Panc1 (cell line): ENCODE data around the gene ZNF76. TPM values are rescaled to one million over a fixed set of nuclear protein-coding genes. Genes with fewer than 3 reads are reported as not detected.

ENCODE experiments used
- ATAC-seq: fragments of 200-7000 bp; cut with Tn5 transposase; 2 replicates; pipeline ENCODE4 v1.9.1; 2020; ENCODE audit warnings: mild to moderate bottlenecking, moderate library complexity
- BruUV-seq: library from RNA; stranded (reverse); fragments of 400-500 nt; replicated peaks from 2 replicates; lab custom pipeline; 2021; lab: Mats Ljungman, UMichigan
- CTCF ChIA-PET: fragments of 300-600 bp; sonication (Branson Sonifier 250); formaldehyde crosslinking; loops from one replicate; lab custom pipeline; 2022; ENCODE audit warnings: antibody characterized with exemption; lab: Charles Lee
- POLR2A ChIA-PET: fragments of 300-600 bp; sonication (Branson Sonifier 250); formaldehyde crosslinking; loops from one replicate; lab custom pipeline; 2022; ENCODE audit warnings: antibody characterized with exemption; lab: Charles Lee
- DNase-seq: peaks from one replicate; pipeline ENCODE4 v3.0.0-alpha.2; 2010; ENCODE audit warnings: low read depth, low spot score
- H3K27ac ChIP-seq: 2 replicates; pipeline ENCODE4 v1.5.1; 2011; ENCODE audit warnings: mild to moderate bottlenecking, low read length, inconsistent platforms
- H3K27me3 ChIP-seq: fragments of 200-500 bp; sonication (Bioruptor generic); 2 replicates; pipeline ENCODE4 v1.6.0; 2014; ENCODE audit warnings: low read length, inconsistent platforms; ENCODE audit not compliant: control insufficient read depth, insufficient read depth
- H3K36me3 ChIP-seq: fragments of 200-500 bp; sonication (Bioruptor generic); 2 replicates; pipeline ENCODE4 v1.5.1; 2014; ENCODE audit warnings: inconsistent platforms, mild to moderate bottlenecking, low read length, moderate library complexity; ENCODE audit not compliant: control insufficient read depth, insufficient read depth
- H3K4me1 ChIP-seq: 2 replicates; pipeline ENCODE4 v1.5.1; 2011; ENCODE audit warnings: inconsistent platforms, mild to moderate bottlenecking, low read length, moderate library complexity; ENCODE audit not compliant: control insufficient read depth, insufficient read depth
- H3K4me3 ChIP-seq, 2 experiments: 2 replicates each; pipeline ENCODE4 v1.5.1; 2011 to 2012; ENCODE audit warnings: low read depth in 2 of 2, low read length in 2 of 2, mild to moderate bottlenecking in 2 of 2, inconsistent platforms in 1 of 2, moderate library complexity in 1 of 2
- H3K9me3 ChIP-seq: fragments of 200-500 bp; sonication (Bioruptor generic); 2 replicates; pipeline ENCODE4 v1.5.1; 2014; ENCODE audit warnings: low read depth, mild to moderate bottlenecking, inconsistent platforms, low read length, moderate library complexity; ENCODE audit not compliant: control insufficient read depth, insufficient read depth
- POLR2AphosphoS5 ChIP-seq: IDR thresholded peaks from 2 replicates; pipeline ENCODE4 v1.6.1; 2012; ENCODE audit warnings: mild to moderate bottlenecking, low read depth, low read length, moderate library complexity
- SIN3A ChIP-seq: IDR thresholded peaks from 2 replicates; pipeline ENCODE4 v1.6.1; 2012; ENCODE audit warnings: low read depth, mild to moderate bottlenecking, low read length, moderate library complexity, borderline replicate concordance; ENCODE audit not compliant: insufficient read depth
- TCF7L2 ChIP-seq: IDR thresholded peaks from 2 replicates; pipeline ENCODE4 v1.6.1; 2011; ENCODE audit warnings: mild to moderate bottlenecking, low read depth, low read length, inconsistent platforms
- in situ Hi-C: cut with HindIII; loops from 2 replicates; pipeline ENCODE4 v1.10.0; 2016; ENCODE audit warnings: low sequenced_read_pairs, low pct_unique_long_range_greater_than_20kb
- intact Hi-C: fragments of 100-400 bp; cut with micrococcal nuclease; formaldehyde crosslinking; loops from one replicate; pipeline ENCODE4 v1.10.0; 2022; ENCODE audit not compliant: unreplicated experiment
- total RNA-seq: library from RNA; stranded (reverse); gene quantifications from one replicate; pipeline ENCODE4 v1.2.1, GENCODE V29; 2021; ENCODE audit not compliant: unreplicated experiment
- TF ChIP-seq, protein P1 (sequence below): fragments of 450-650 bp; IDR thresholded peaks from 2 replicates; pipeline ENCODE4 v1.5.1; 2017; ENCODE audit warnings: mild to moderate bottlenecking
- TF ChIP-seq, protein P2 (sequence below), 2 experiments: IDR thresholded peaks; 2 replicates each; pipeline ENCODE4 v1.6.1; 2011 to 2012; ENCODE audit warnings: low read depth in 2 of 2, control low read depth in 1 of 2, low read length in 1 of 2, mild to moderate bottlenecking in 1 of 2, moderate library complexity in 1 of 2; ENCODE audit not compliant: insufficient read depth in 1 of 2

Gene ZNF76
- total RNA-seq, 1 experiment from 2014 or later: 41.5 TPM

DNA sequence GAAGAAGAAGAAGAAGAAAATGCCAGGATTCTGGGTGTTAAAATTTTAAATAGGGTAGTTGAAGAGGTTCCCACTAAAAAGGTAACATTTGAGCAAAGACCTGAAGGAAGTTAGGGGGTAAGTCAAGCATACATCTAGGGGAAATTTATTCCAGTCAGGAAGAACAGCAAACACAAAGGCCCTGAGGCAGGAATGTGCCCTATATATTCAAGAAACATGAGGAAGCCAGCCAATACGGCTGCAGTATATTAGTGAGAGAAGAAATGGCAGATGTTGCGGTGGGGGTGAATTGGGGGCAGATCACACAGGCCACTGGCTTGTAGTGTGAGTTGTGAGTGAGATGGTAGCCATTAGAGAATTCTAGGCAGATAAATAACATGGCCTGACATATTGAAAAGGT is 6.0 kb downstream of the ZNF76 start:
- intact Hi-C loops (no loop called here), in situ Hi-C loops (no loop called here)
- Histone ChIP-seq H3K4me1 (peaks cover 10% of the 10 kb centered on the region), H3K27ac (no peak overlapping the region), H3K4me3 (no peak overlapping the region), H3K27me3 (no peaks in the 10 kb centered on the region), H3K36me3 (no peaks in the 10 kb centered on the region), H3K9me3 (no peaks in the 10 kb centered on the region)
- BruUV-seq: no TSS peak
- POLR2A ChIA-PET: no interaction called here
- CTCF ChIA-PET: interaction anchor here (0.6 kb wide), 2 partner anchors 11 to 289 kb away, joined by 6 to 8 read pairs; no protein-coding TSS in a partner anchor
- DNase-seq: no peak
- TF ChIP-seq POLR2AphosphoS5 (no peak), SIN3A (no peak), TCF7L2 (no peak)
- TF ChIP-seq, protein P1, sequence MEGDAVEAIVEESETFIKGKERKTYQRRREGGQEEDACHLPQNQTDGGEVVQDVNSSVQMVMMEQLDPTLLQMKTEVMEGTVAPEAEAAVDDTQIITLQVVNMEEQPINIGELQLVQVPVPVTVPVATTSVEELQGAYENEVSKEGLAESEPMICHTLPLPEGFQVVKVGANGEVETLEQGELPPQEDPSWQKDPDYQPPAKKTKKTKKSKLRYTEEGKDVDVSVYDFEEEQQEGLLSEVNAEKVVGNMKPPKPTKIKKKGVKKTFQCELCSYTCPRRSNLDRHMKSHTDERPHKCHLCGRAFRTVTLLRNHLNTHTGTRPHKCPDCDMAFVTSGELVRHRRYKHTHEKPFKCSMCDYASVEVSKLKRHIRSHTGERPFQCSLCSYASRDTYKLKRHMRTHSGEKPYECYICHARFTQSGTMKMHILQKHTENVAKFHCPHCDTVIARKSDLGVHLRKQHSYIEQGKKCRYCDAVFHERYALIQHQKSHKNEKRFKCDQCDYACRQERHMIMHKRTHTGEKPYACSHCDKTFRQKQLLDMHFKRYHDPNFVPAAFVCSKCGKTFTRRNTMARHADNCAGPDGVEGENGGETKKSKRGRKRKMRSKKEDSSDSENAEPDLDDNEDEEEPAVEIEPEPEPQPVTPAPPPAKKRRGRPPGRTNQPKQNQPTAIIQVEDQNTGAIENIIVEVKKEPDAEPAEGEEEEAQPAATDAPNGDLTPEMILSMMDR: no peak
- TF ChIP-seq, protein P2, sequence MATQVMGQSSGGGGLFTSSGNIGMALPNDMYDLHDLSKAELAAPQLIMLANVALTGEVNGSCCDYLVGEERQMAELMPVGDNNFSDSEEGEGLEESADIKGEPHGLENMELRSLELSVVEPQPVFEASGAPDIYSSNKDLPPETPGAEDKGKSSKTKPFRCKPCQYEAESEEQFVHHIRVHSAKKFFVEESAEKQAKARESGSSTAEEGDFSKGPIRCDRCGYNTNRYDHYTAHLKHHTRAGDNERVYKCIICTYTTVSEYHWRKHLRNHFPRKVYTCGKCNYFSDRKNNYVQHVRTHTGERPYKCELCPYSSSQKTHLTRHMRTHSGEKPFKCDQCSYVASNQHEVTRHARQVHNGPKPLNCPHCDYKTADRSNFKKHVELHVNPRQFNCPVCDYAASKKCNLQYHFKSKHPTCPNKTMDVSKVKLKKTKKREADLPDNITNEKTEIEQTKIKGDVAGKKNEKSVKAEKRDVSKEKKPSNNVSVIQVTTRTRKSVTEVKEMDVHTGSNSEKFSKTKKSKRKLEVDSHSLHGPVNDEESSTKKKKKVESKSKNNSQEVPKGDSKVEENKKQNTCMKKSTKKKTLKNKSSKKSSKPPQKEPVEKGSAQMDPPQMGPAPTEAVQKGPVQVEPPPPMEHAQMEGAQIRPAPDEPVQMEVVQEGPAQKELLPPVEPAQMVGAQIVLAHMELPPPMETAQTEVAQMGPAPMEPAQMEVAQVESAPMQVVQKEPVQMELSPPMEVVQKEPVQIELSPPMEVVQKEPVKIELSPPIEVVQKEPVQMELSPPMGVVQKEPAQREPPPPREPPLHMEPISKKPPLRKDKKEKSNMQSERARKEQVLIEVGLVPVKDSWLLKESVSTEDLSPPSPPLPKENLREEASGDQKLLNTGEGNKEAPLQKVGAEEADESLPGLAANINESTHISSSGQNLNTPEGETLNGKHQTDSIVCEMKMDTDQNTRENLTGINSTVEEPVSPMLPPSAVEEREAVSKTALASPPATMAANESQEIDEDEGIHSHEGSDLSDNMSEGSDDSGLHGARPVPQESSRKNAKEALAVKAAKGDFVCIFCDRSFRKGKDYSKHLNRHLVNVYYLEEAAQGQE (IDR thresholded peaks at IDR 0.05; ENCODE audit: insufficient read depth in 1 of 2, low read depth in 2 of 2, low read length in 1 of 2): no peak
- no peak for ATAC-seq

DNA sequence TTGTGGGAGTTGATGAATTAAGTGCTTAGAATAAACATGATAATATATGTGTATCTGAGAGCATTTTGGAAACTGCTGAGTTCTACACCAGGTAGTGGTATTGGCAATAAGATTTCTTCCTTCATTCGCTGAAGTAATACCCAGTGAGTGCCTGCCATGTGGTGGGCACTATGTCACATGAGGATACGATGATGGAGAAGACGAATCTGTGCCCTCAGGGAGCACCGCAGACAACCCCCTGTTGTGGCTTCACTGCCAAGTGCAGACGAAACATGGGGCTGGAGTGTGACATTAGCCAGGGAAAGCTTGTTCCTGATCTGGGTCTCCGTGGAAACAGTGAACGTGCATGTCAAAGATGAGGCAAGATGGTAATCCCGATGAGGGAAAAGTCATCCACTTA is 7.9 kb downstream of the ZNF76 start:
- ChIA-PET CTCF (interaction anchor here (0.6 kb wide), 1 partner anchor 58 kb away, joined by 4 read pairs; no protein-coding TSS in a partner anchor), POLR2A (interaction anchor here (0.6 kb wide), 1 partner anchor 36 kb away, joined by 3 read pairs; no protein-coding TSS in a partner anchor)
- ATAC-seq (no peak), DNase-seq (no peak)
- Histone ChIP-seq H3K4me3 (no peak overlapping the region), H3K9me3 (no peaks in the 10 kb centered on the region), H3K4me1 (peaks cover 6% of the 10 kb centered on the region), H3K27ac (no peak overlapping the region), H3K27me3 (no peaks in the 10 kb centered on the region), H3K36me3 (no peaks in the 10 kb centered on the region)
- intact Hi-C loops (no loop called here), in situ Hi-C loops (no loop called here)
- no TSS peak for BruUV-seq
- TF ChIP-seq, protein P2 (IDR thresholded peaks at IDR 0.05; ENCODE audit: insufficient read depth in 1 of 2, low read depth in 2 of 2, low read length in 1 of 2): no peak
- TF ChIP-seq SIN3A: no peak
- TF ChIP-seq, protein P1: no peak
